HG03039 (cell line): Measurements from ENCODE around the gene SF3B3.
A peak's percentile ranks its signal among the peaks of the same experiment; 100 is the strongest.

Experiments
- ATAC-seq: cut with Tn5 transposase; IDR thresholded peaks from one replicate; pipeline ENCODE4 v1.9.1; 2021; ENCODE audit warnings: mild to moderate bottlenecking, moderate library complexity; ENCODE audit not compliant: unreplicated experiment

SF3B3 gene

GRCh38 chr16:70563636-70564035 is 40.0 kb downstream of the SF3B3 start:
- no peak for ATAC-seq

- no peak for ATAC-seq
Observed at GRCh38 chr16:70565053-70565452, 41.4 kb downstream of the SF3B3 start.

- ATAC-seq: no peak
Observed at GRCh38 chr16:70568601-70569237, 45.1 kb downstream of the SF3B3 start.

- no peak for ATAC-seq
Observed at GRCh38 chr16:70569752-70570151, 46.1 kb downstream of the SF3B3 start.

- ATAC-seq: no peak
Observed at GRCh38 chr16:70570967-70571570, 47.5 kb downstream of the SF3B3 start.

GRCh38 chr16:70571623-70572022 is 48.0 kb downstream of the SF3B3 start:
- no peak for ATAC-seq

- ATAC-seq: no peak
Observed at GRCh38 chr16:70572050-70572925, 48.7 kb downstream of the SF3B3 start.

GRCh38 chr16:70572926-70573270 is 49.3 kb downstream of the SF3B3 start:
- ATAC-seq: no peak

GRCh38 chr16:70573451-70574121 is 50.0 kb downstream of the SF3B3 start:
- ATAC-seq: no peak

GRCh38 chr16:70574595-70575271 is 51.1 kb downstream of the SF3B3 start:
- ATAC-seq: no peak

- no peak for ATAC-seq
Observed at GRCh38 chr16:70575376-70575775, 51.8 kb downstream of the SF3B3 start.

GRCh38 chr16:70576431-70577255 is 53.0 kb downstream of the SF3B3 start:
- peak; percentile 67 for ATAC-seq

GRCh38 chr16:70577256-70577698 is 53.7 kb downstream of the SF3B3 start:
- ATAC-seq: no peak

GRCh38 chr16:70578035-70578434 is 54.4 kb downstream of the SF3B3 start:
- ATAC-seq: no peak

- no peak for ATAC-seq
Observed at GRCh38 chr16:70579248-70579647, 55.6 kb downstream of the SF3B3 start.

- no peak for ATAC-seq
Observed at GRCh38 chr16:70579648-70580630, 56.3 kb downstream of the SF3B3 start.

- ATAC-seq: no peak
Observed at GRCh38 chr16:70582280-70582978, 58.8 kb downstream of the SF3B3 start.

- ATAC-seq: no peak
Observed at GRCh38 chr16:70586731-70587130, 63.1 kb downstream of the SF3B3 start.
